H1 (cell line): Measurements from ENCODE around the gene SNTG2. TPM values are rescaled to one million over a fixed set of nuclear protein-coding genes. Genes with fewer than 3 reads are reported as not detected.

ENCODE experiments used
- CTCF ChIA-PET: fragments of 300-600 bp; sonication (Branson Sonifier 250); formaldehyde crosslinking; loops from one replicate; lab custom pipeline; 2021; ENCODE audit not compliant: partially characterized antibody; lab: Charles Lee
- POLR2A ChIA-PET: fragments of 300-600 bp; sonication (Branson Sonifier 250); formaldehyde crosslinking; loops from one replicate; lab custom pipeline; 2021; ENCODE audit warnings: inconsistent platforms; ENCODE audit not compliant: partially characterized antibody; lab: Charles Lee
- DNase-seq, 2 experiments: peaks; one replicate each; pipeline versions ENCODE4 v3.0.0 to v3.0.0-alpha.2; 2010 to 2022; ENCODE audit warnings: low spot score in 2 of 2, low read depth in 1 of 2, mixed read lengths in 1 of 2
- FAIRE-seq: peaks from 2 replicates; lab custom pipeline; 2011; peaks lifted over from hg19 to GRCh38; lab: Jason Lieb, UNC
- H2AFZ ChIP-seq: 2 replicates; pipeline ENCODE4 v1.8.1; 2012; ENCODE audit warnings: low read length, inconsistent platforms
- H2AK5ac ChIP-seq: 2 replicates; pipeline ENCODE4 v1.6.1; 2013; ENCODE audit warnings: low read depth, low read length
- H2BK120ac ChIP-seq: replicated peaks from 2 replicates; pipeline ENCODE3; 2013; ENCODE audit warnings: low read depth, low read length, inconsistent platforms
- H2BK12ac ChIP-seq: 2 replicates; pipeline ENCODE4 v1.6.1; 2013; ENCODE audit warnings: low read depth, low read length
- H2BK15ac ChIP-seq: 2 replicates; pipeline ENCODE4 v1.6.1; 2013; ENCODE audit warnings: low read length
- H2BK20ac ChIP-seq: 2 replicates; pipeline ENCODE4 v1.6.1; 2013; ENCODE audit warnings: low read length
- H2BK5ac ChIP-seq: 2 replicates; pipeline ENCODE4 v1.6.1; 2013; ENCODE audit warnings: low read depth, low read length
- H3K14ac ChIP-seq: 2 replicates; pipeline ENCODE4 v1.6.1; 2013; ENCODE audit warnings: inconsistent platforms; ENCODE audit not compliant: insufficient read length
- H3K18ac ChIP-seq: 2 replicates; pipeline ENCODE4 v1.6.1; 2013; ENCODE audit warnings: low read length; ENCODE audit errors: extremely low read depth
- H3K23ac ChIP-seq: 2 replicates; pipeline ENCODE4 v1.6.1; 2013; ENCODE audit warnings: inconsistent platforms; ENCODE audit not compliant: insufficient read length
- H3K23me2 ChIP-seq: 2 replicates; pipeline ENCODE4 v1.6.1; 2013; ENCODE audit warnings: low read depth, low read length
- H3K27ac ChIP-seq: 2 replicates; pipeline ENCODE4 v1.6.1; 2011; ENCODE audit warnings: low read depth, low read length, inconsistent platforms
- H3K27me3 ChIP-seq, 4 experiments: replicated peaks in 1 of 4; 1 replicate in 1 of 4; 2 replicates in 3 of 4; pipeline versions ENCODE4 v1.6.1 to v1.8.1; 2011 to 2013; ENCODE audit warnings: low read length in 3 of 4, mild to moderate bottlenecking in 3 of 4, inconsistent platforms in 2 of 4, mixed read lengths in 2 of 4, moderate library complexity in 1 of 4; ENCODE audit not compliant: control insufficient read depth in 3 of 4, insufficient read depth in 3 of 4; ENCODE audit errors: extremely low read depth in 1 of 4
- H3K36me3 ChIP-seq, 4 experiments: 2 replicates each; pipeline versions ENCODE4 v1.6.1 to v1.8.1; 2011 to 2013; ENCODE audit warnings: mild to moderate bottlenecking in 4 of 4, low read length in 3 of 4, moderate library complexity in 2 of 4, control low read depth in 1 of 4, inconsistent platforms in 1 of 4; ENCODE audit not compliant: insufficient read depth in 4 of 4, control insufficient read depth in 2 of 4
- H3K4ac ChIP-seq: replicated peaks from 2 replicates; pipeline ENCODE3; 2013; ENCODE audit warnings: low read length, low read depth, mixed read lengths, inconsistent platforms; ENCODE audit not compliant: insufficient read length
- H3K4me1 ChIP-seq, 4 experiments: replicated peaks in 1 of 4; 1 replicate in 1 of 4; 2 replicates in 3 of 4; pipeline versions ENCODE4 v1.6.1 to v1.8.1; 2011 to 2013; ENCODE audit warnings: low read length in 3 of 4, inconsistent platforms in 2 of 4, mixed read lengths in 1 of 4; ENCODE audit not compliant: insufficient read depth in 4 of 4, control insufficient read depth in 3 of 4
- H3K4me2 ChIP-seq, 2 experiments: 2 replicates each; pipeline versions ENCODE4 v1.6.1 to v1.8.1; 2011 to 2013; ENCODE audit warnings: low read depth in 2 of 2, low read length in 2 of 2, control low read depth in 1 of 2, inconsistent platforms in 1 of 2, mild to moderate bottlenecking in 1 of 2; ENCODE audit not compliant: insufficient read depth in 1 of 2
- H3K4me3 ChIP-seq, 4 experiments: fragments of 200-600, 300-600 bp in 1 of 4; sonication (generic), shearing (Covaris generic), sonication (Bioruptor Twin) in 1 of 4; 2 replicates each; pipeline versions ENCODE4 v1.5.1 to v1.8.1; 2011 to 2016; ENCODE audit warnings: low read length in 4 of 4, low read depth in 3 of 4, control low read depth in 2 of 4, inconsistent platforms in 2 of 4, mild to moderate bottlenecking in 2 of 4, mixed read lengths in 1 of 4, moderate library complexity in 1 of 4; ENCODE audit not compliant: insufficient read depth in 2 of 4; ENCODE audit errors: extremely low read depth in 1 of 4
- H3K56ac ChIP-seq: replicated peaks from 2 replicates; pipeline ENCODE3; 2013; ENCODE audit warnings: low read depth, mild to moderate bottlenecking, mixed read lengths, low read length, inconsistent platforms; ENCODE audit not compliant: insufficient read length
- H3K79me1 ChIP-seq: 2 replicates; pipeline ENCODE4 v1.6.1; 2013; ENCODE audit warnings: low read depth, low read length, control low read depth
- H3K79me2 ChIP-seq, 2 experiments: 2 replicates each; pipeline versions ENCODE4 v1.6.1 to v1.8.1; 2012 to 2013; ENCODE audit warnings: low read length in 2 of 2, mild to moderate bottlenecking in 2 of 2, inconsistent platforms in 1 of 2; ENCODE audit not compliant: insufficient read depth in 2 of 2, control insufficient read depth in 1 of 2
- H3K9ac ChIP-seq, 4 experiments: replicated peaks in 1 of 4; 1 replicate in 1 of 4; 2 replicates in 3 of 4; pipeline versions ENCODE4 v1.6.1 to v1.8.1; 2011 to 2013; ENCODE audit warnings: low read depth in 3 of 4, low read length in 3 of 4, control low read depth in 2 of 4, mild to moderate bottlenecking in 2 of 4, moderate library complexity in 2 of 4, inconsistent platforms in 1 of 4; ENCODE audit errors: extremely low read depth in 1 of 4
- H3K9me3 ChIP-seq, 2 experiments: 2 replicates each; pipeline versions ENCODE4 v1.6.1 to v1.8.1; 2012 to 2013; ENCODE audit warnings: mild to moderate bottlenecking in 2 of 2, moderate library complexity in 2 of 2, control low read depth in 1 of 2, inconsistent platforms in 1 of 2, low read depth in 1 of 2, low read length in 1 of 2, mixed read lengths in 1 of 2; ENCODE audit not compliant: insufficient read depth in 2 of 2
- H4K20me1 ChIP-seq, 2 experiments: replicated peaks in 1 of 2; 2 replicates each; pipeline versions ENCODE3 to v1.8.1; 2011 to 2013; ENCODE audit warnings: inconsistent platforms in 2 of 2, low read length in 2 of 2, mild to moderate bottlenecking in 1 of 2; ENCODE audit not compliant: insufficient read depth in 2 of 2, control insufficient read depth in 1 of 2
- H4K5ac ChIP-seq: 2 replicates; pipeline ENCODE4 v1.6.1; 2013; ENCODE audit warnings: low read length, low read depth, mixed read lengths, inconsistent platforms; ENCODE audit not compliant: insufficient read length
- H4K8ac ChIP-seq: 2 replicates; pipeline ENCODE4 v1.8.0; 2013; ENCODE audit warnings: mild to moderate bottlenecking, moderate library complexity, low read length, inconsistent platforms; ENCODE audit not compliant: insufficient read depth; ENCODE audit errors: extremely low read depth
- H4K91ac ChIP-seq: replicated peaks from 2 replicates; pipeline ENCODE3; 2013; ENCODE audit warnings: low read length, mixed read lengths, inconsistent platforms; ENCODE audit not compliant: insufficient read length
- BRCA1 ChIP-seq: IDR thresholded peaks from 2 replicates; pipeline ENCODE4 v1.6.1; 2012; ENCODE audit warnings: low read depth, low read length, improper control_type of control experiment
- CBX8 ChIP-seq: fragments of 300-800, 300-1000 bp; sonication (generic); IDR thresholded peaks from 2 replicates; pipeline ENCODE4 v1.7.1; 2016; ENCODE audit warnings: low read depth, low read length, borderline replicate concordance
- NANOG ChIP-seq: IDR thresholded peaks from 2 replicates; pipeline ENCODE4 v1.6.1; 2011; ENCODE audit warnings: low read length, low read depth, mild to moderate bottlenecking, inconsistent platforms; ENCODE audit not compliant: insufficient read depth, poor library complexity, severe bottlenecking
- NRF1 ChIP-seq: IDR thresholded peaks from 2 replicates; pipeline ENCODE4 v1.6.1; 2011; ENCODE audit warnings: mild to moderate bottlenecking, low read depth, low read length, improper control_type of control experiment
- POLR2A ChIP-seq, 2 experiments: IDR thresholded peaks; 1 replicate in 1 of 2; 2 replicates in 1 of 2; pipeline ENCODE4 v1.6.1; 2011; ENCODE audit warnings: low read depth in 2 of 2, low read length in 2 of 2, mild to moderate bottlenecking in 2 of 2; ENCODE audit errors: control extremely low read depth in 1 of 2
- POLR2AphosphoS5 ChIP-seq: IDR thresholded peaks from 2 replicates; pipeline ENCODE4 v1.6.1; 2011; ENCODE audit warnings: low read depth, low read length
- RXRA ChIP-seq: IDR thresholded peaks from 2 replicates; pipeline ENCODE4 v1.6.1; 2011; ENCODE audit warnings: low read depth, mild to moderate bottlenecking, low read length, moderate library complexity; ENCODE audit not compliant: insufficient read depth
- SAP30 ChIP-seq: fragments of 300-600 bp; sonication (generic); IDR thresholded peaks from 2 replicates; pipeline ENCODE4 v1.7.1; 2012; ENCODE audit warnings: low read length, moderate library complexity, mild to moderate bottlenecking, inconsistent platforms; ENCODE audit not compliant: insufficient read depth, insufficient replicate concordance
- SIRT6 ChIP-seq: IDR thresholded peaks from one replicate; pipeline ENCODE4 v1.7.1; 2012; ENCODE audit warnings: low read length, inconsistent platforms
- TEAD4 ChIP-seq: IDR thresholded peaks from 2 replicates; pipeline ENCODE4 v1.6.1; 2012; ENCODE audit warnings: low read depth, low read length, inconsistent platforms, mixed read lengths
- WGBS, 2 experiments: shearing (Covaris generic) in 1 of 2; methylation state at CpG; one replicate each; pipeline versions ENCODE4 v1.1.6 to v1.1.7; 2013 to 2015; ENCODE audit warnings: low lambda C conversion rate in 2 of 2, mixed read lengths in 2 of 2, inconsistent platforms in 1 of 2, low coverage in 1 of 2, missing lambda C conversion rate in 1 of 2; ENCODE audit not compliant: insufficient replicate concordance in 2 of 2, insufficient coverage in 1 of 2, insufficient read length in 1 of 2; ENCODE audit errors: extremely low coverage in 1 of 2, missing lambda C conversion rate in 1 of 2; 5-methylcytosine and 5-hydroxymethylcytosine counted together
- polyA plus RNA-seq, 7 experiments: library from polyadenylated mRNA; depleted of rRNA in 3 of 7; stranded (reverse) in 5 of 7; unstranded in 2 of 7; fragments of >200 nt in 5 of 7; fragments of 200-250 nt in 2 of 7; gene quantifications; 1 replicate in 5 of 7; 2 replicates in 1 of 7; 4 replicates in 1 of 7; pipeline versions ENCODE4 v1.2.1 to v1.2.3, GENCODE V29; 2011 to 2013; ENCODE audit warnings: missing spikeins in 2 of 7, mixed read lengths in 2 of 7
- total RNA-seq: library from RNA; stranded (reverse); fragmentation: NEBNext Ultra II Directional; extraction: Animal tissue kit (Norgen Biotek cat#: 25700); gene quantifications from 2 replicates; pipeline ENCODE4 v1.2.1, GENCODE V29; 2021

Gene SNTG2
- total and polyA plus RNA-seq, 2 of the 8 experiments (the other 6 are each of a cell fraction or from before 2014, with no cell fraction given): 6.6 to 18.1 TPM

DNA sequence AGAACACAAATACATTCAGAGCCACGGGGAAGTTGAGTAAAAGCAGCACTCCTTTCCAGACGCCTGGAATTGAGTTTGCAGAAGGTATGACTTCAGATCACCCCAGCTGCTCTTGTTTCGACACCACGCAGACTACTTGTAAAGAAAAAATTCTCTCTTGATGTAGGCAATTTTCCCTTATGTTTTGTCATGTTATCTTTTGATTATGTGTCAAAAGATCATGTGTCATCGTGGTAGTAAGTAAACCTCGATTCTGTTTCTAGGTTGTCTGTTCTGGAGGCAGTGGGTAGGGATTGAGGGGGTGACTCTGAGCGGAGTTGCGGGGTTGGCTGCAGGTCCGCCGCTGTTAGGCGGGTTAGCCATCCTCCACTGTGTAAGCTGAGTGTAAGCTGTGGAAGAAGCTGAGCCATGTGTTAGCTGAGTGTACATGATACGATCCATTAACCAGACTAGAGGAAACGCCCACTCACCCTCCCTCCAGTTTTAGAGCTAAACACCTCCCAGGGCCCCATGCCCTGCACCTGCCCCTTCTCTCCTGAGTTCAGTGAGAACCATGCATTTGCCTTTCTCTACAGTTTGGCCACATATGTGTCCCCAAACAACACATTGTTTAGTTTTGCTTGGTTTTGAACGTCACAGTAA lies 181.8 kb downstream of the SNTG2 start:
- Histone ChIP-seq H3K4me3 (no peak overlapping the region), H3K14ac (no peak overlapping the region), H3K27ac (no peak overlapping the region), H3K23ac (no peak overlapping the region), H4K20me1 (peaks cover 1 to 3% of the 10 kb centered on the region in 2 experiments)
- no peak for TF ChIP-seq TEAD4
- no peak for TF ChIP-seq SAP30
- TF ChIP-seq POLR2A (IDR thresholded peaks at IDR 0.05; ENCODE audit: control extremely low read depth in 1 of 2, low read depth in 2 of 2, low read length in 2 of 2): no peak
- TF ChIP-seq NANOG: no peak
- TF ChIP-seq CBX8: no peak
- no peak for TF ChIP-seq NRF1
- no peak for TF ChIP-seq SIRT6
- no peak for TF ChIP-seq RXRA
- TF ChIP-seq POLR2AphosphoS5: no peak
- no peak for TF ChIP-seq BRCA1
- TF ChIP-seq, all 59 proteins: peak for 0
- Histone ChIP-seq H3K4me1 (no peaks in the 10 kb centered on the region), H3K9ac (no peak overlapping the region; a peak in 2 of 7 replicates), H3K36me3 (no peaks in the 10 kb centered on the region; a peak in 2 of 8 replicates), H2BK15ac (no peak overlapping the region), H3K23me2 (no peaks in the 10 kb centered on the region; the same call in 1 of the 2 replicates), H2BK5ac (no peak overlapping the region), H3K4me2 (no peak overlapping the region), H3K56ac (no peak overlapping the region), H2AK5ac (no peak overlapping the region), H3K4ac (no peak overlapping the region), H3K79me1 (no peaks in the 10 kb centered on the region; the same call in 1 of the 2 replicates), H2BK12ac (no peak overlapping the region), H2BK20ac (no peak overlapping the region), H3K79me2 (no peaks in the 10 kb centered on the region), H2AFZ (no peak overlapping the region), H4K91ac (no peak overlapping the region), H3K27me3 (no peaks in the 10 kb centered on the region), H4K8ac (no peak overlapping the region), H4K5ac (no peak overlapping the region), H2BK120ac (no peak overlapping the region), H3K9me3 (no peaks in the 10 kb centered on the region), H3K18ac (no peak overlapping the region)
- CTCF ChIA-PET: interaction anchor here (0.7 to 3.7 kb wide), 5 partner anchors 9 to 418 kb away, joined by 3 to 25 read pairs (median 3); no protein-coding TSS in a partner anchor
- FAIRE-seq: no peak
- POLR2A ChIA-PET: no interaction called here
- DNase-seq: no peak
- WGBS, 2 experiments: 90% methylated on average over 14 of the region's 14 CpGs; no CpG with 5 or more reads in 1 of the 2 experiments
